ENCODE measurements around the gene SUSD1.
A peak's percentile ranks its signal among the peaks of the same experiment; 100 is the strongest.

Gene SUSD1

DNA sequence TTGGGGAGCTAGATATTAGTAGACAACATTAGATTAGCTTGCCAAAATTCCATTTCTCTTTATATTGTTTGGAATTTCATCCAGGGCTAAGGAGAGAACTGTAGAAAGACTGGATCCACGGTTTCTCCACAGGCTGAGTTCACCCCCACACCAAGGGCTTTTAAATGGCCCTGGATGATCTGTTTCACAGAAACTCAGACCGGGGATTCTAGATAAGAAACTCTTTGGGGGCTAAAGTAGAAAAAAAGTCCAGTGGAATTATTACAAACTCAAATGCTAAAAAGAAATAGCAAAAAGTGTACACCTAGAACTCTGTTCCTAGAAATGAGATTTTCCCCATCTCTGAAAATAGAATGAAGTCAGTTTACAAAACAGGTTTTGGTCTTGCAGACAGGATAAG is 80.9 kb downstream of the SUSD1 start:
- no peak overlapping the region for H3K9ac ChIP-seq (ENCODE audit: low read length)
- H3K4me1 ChIP-seq (ENCODE audit: control insufficient read depth, low read depth, low read length), result no peaks in the 10 kb centered on the region
- H3K4me2 ChIP-seq (ENCODE audit: low read length), result no peak overlapping the region
- no peak overlapping the region for H2BK5ac ChIP-seq (ENCODE audit: low read length)
- H3K27me3 ChIP-seq (ENCODE audit: insufficient read depth, low read length, poor library complexity), result no peaks in the 10 kb centered on the region
- no peak overlapping the region for H3K4ac ChIP-seq (ENCODE audit: low read depth, low read length)
- no peak overlapping the region for H4K5ac ChIP-seq (ENCODE audit: low read length)
- no peaks in the 10 kb centered on the region for H3K36me3 ChIP-seq (ENCODE audit: control insufficient read depth, insufficient read depth, low read length)
- no peak overlapping the region for H3K56ac ChIP-seq (ENCODE audit: low read length)
- H2BK120ac ChIP-seq (ENCODE audit: low read depth, low read length), result no peak overlapping the region
- no peak overlapping the region for H3K23ac ChIP-seq (ENCODE audit: low read length)
- no peak overlapping the region for H4K8ac ChIP-seq (ENCODE audit: low read depth, low read length)
- no peak overlapping the region for H3K18ac ChIP-seq (ENCODE audit: low read length)
- DNase-seq, result no peak
- no peak overlapping the region for H2AK5ac ChIP-seq (ENCODE audit: low read length)
- H2BK15ac ChIP-seq (replicated peaks; ENCODE audit: low read depth), result no peak overlapping the region
- no peak overlapping the region for H3K4me3 ChIP-seq (ENCODE audit: low read length)
- no peaks in the 10 kb centered on the region for H3K79me1 ChIP-seq (ENCODE audit: low read length)
- no CpG with 5 or more reads among the region's 2 CpGs for WGBS (ENCODE audit: extremely low coverage, insufficient coverage, low lambda C conversion rate)
- H3K79me2 ChIP-seq (ENCODE audit: control insufficient read depth, insufficient read depth, low read length), result no peaks in the 10 kb centered on the region
- H3K27ac ChIP-seq (ENCODE audit: low read depth, low read length), result no peak overlapping the region

DNA sequence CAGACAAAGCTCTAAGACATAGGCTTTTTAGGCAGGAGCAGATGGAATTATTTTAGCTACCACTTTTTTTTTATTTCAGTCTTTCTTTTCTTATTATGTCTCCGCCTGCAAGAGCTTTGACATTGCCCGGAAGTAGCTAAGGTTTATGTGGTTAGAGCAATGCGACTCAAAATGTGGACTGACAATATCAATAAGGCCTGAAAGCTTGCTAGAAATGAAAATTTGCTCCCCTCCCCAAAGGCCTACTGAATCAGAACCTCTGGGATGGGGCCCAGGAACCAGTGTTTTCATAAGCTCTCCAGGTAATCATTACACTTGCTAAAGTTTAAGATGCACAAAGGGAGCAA is 81.3 kb downstream of the SUSD1 start:
- DNase-seq, result no peak
- no peak overlapping the region for H3K23ac ChIP-seq (ENCODE audit: low read length)
- no peak overlapping the region for H2BK5ac ChIP-seq (ENCODE audit: low read length)
- H3K9ac ChIP-seq (ENCODE audit: low read length), result no peak overlapping the region
- H3K4me3 ChIP-seq (ENCODE audit: low read length), result no peak overlapping the region
- no peaks in the 10 kb centered on the region for H3K27me3 ChIP-seq (ENCODE audit: insufficient read depth, low read length, poor library complexity)
- no peak overlapping the region for H3K18ac ChIP-seq (ENCODE audit: low read length)
- no peaks in the 10 kb centered on the region for H3K79me1 ChIP-seq (ENCODE audit: low read length)
- no peak overlapping the region for H2BK15ac ChIP-seq (replicated peaks; ENCODE audit: low read depth)
- H3K4me1 ChIP-seq (ENCODE audit: control insufficient read depth, low read depth, low read length), result no peaks in the 10 kb centered on the region
- H2BK120ac ChIP-seq (ENCODE audit: low read depth, low read length), result no peak overlapping the region
- H3K27ac ChIP-seq (ENCODE audit: low read depth, low read length), result no peak overlapping the region
- no peak overlapping the region for H3K56ac ChIP-seq (ENCODE audit: low read length)
- no peak overlapping the region for H2AK5ac ChIP-seq (ENCODE audit: low read length)
- no CpG with 5 or more reads among the region's 3 CpGs for WGBS (ENCODE audit: extremely low coverage, insufficient coverage, low lambda C conversion rate)
- no peaks in the 10 kb centered on the region for H3K36me3 ChIP-seq (ENCODE audit: control insufficient read depth, insufficient read depth, low read length)
- H4K8ac ChIP-seq (ENCODE audit: low read depth, low read length), result no peak overlapping the region
- no peaks in the 10 kb centered on the region for H3K79me2 ChIP-seq (ENCODE audit: control insufficient read depth, insufficient read depth, low read length)
- H3K4me2 ChIP-seq (ENCODE audit: low read length), result no peak overlapping the region
- no peak overlapping the region for H3K4ac ChIP-seq (ENCODE audit: low read depth, low read length)
- H4K5ac ChIP-seq (ENCODE audit: low read length), result no peak overlapping the region

DNA sequence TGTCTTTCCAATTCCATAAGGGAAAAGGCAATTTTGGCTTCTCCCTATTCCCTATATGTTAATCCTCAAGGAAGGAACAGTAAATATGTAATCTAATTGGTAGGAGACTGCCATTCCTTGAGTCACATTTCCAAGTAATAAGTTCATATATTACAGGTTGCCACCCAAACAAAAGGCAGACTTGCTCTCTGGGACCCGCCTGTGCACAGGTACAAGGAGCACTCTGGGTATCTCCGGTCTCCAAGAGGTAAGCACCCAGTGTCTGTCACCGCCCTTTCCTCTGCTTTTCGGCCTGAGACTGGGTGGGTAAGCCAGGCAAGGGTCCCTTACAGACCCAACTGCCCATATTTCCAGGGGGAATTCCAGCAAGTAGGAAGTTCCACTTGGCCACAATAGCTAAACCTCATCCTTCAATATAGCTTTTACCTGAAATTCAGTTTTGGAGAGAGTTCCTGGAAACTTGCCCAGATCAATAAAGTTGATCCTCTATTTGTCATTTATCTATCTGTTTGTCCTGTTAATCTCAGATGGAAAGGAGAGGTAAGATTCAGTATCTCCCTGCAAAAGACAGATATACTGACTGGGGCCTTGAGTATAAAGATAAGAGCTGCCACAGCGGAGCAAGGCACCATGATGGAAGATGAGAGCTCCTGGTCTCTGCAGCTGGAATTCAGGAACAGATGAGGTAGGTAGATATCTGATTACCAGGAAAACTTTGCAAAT is 81.8 kb downstream of the SUSD1 start:
- WGBS (ENCODE audit: extremely low coverage, insufficient coverage, low lambda C conversion rate), result no CpG with 5 or more reads among the region's 5 CpGs
- no peaks in the 10 kb centered on the region for H3K4me1 ChIP-seq (ENCODE audit: control insufficient read depth, low read depth, low read length)
- H3K56ac ChIP-seq (ENCODE audit: low read length), result no peak overlapping the region
- no peak overlapping the region for H4K5ac ChIP-seq (ENCODE audit: low read length)
- H3K27ac ChIP-seq (ENCODE audit: low read depth, low read length), result no peak overlapping the region
- H3K9ac ChIP-seq (ENCODE audit: low read length), result no peak overlapping the region
- H3K4me2 ChIP-seq (ENCODE audit: low read length), result no peak overlapping the region
- H3K4ac ChIP-seq (ENCODE audit: low read depth, low read length), result no peak overlapping the region
- H3K36me3 ChIP-seq (ENCODE audit: control insufficient read depth, insufficient read depth, low read length), result no peaks in the 10 kb centered on the region
- no peak overlapping the region for H3K4me3 ChIP-seq (ENCODE audit: low read length)
- H2AK5ac ChIP-seq (ENCODE audit: low read length), result no peak overlapping the region
- H2BK15ac ChIP-seq (replicated peaks; ENCODE audit: low read depth), result no peak overlapping the region
- no peak overlapping the region for H2BK5ac ChIP-seq (ENCODE audit: low read length)
- no peaks in the 10 kb centered on the region for H3K79me2 ChIP-seq (ENCODE audit: control insufficient read depth, insufficient read depth, low read length)
- no peak overlapping the region for H4K8ac ChIP-seq (ENCODE audit: low read depth, low read length)
- no peak overlapping the region for H3K18ac ChIP-seq (ENCODE audit: low read length)
- H3K23ac ChIP-seq (ENCODE audit: low read length), result no peak overlapping the region
- H2BK120ac ChIP-seq (ENCODE audit: low read depth, low read length), result no peak overlapping the region
- no peaks in the 10 kb centered on the region for H3K79me1 ChIP-seq (ENCODE audit: low read length)
- peak; percentile 22 for DNase-seq
- no peaks in the 10 kb centered on the region for H3K27me3 ChIP-seq (ENCODE audit: insufficient read depth, low read length, poor library complexity)

DNA sequence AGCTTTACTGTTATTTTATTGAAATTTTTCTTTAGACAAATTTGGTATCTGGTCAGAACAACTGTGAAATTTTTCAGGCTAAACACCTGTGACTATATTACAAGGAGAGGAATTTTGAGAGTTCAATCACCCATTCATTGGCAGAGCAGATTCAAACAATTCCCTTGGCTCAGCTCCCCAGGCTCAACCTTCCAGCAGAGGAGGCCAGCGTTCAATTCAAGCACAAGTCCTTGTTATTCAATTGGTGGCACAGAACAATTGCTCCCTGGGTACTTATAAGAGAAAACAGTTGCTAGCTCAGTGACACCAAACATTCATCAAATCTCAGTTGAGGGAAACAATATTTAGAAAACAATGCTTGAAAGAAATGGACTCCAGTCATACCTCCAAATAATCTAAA is 83.3 kb downstream of the SUSD1 start:
- Histone ChIP-seq H3K36me3 (ENCODE audit: control insufficient read depth, insufficient read depth, low read length) (no peaks in the 10 kb centered on the region), H3K4ac (ENCODE audit: low read depth, low read length) (no peak overlapping the region), H2BK120ac (ENCODE audit: low read depth, low read length) (no peak overlapping the region), H3K18ac (ENCODE audit: low read length) (no peak overlapping the region), H3K4me1 (ENCODE audit: control insufficient read depth, low read depth, low read length) (no peaks in the 10 kb centered on the region), H3K23ac (ENCODE audit: low read length) (no peak overlapping the region), H3K79me1 (ENCODE audit: low read length) (no peaks in the 10 kb centered on the region), H3K27ac (ENCODE audit: low read depth, low read length) (no peak overlapping the region), H2BK5ac (ENCODE audit: low read length) (no peak overlapping the region), H2BK15ac (replicated peaks; ENCODE audit: low read depth) (no peak overlapping the region), H3K79me2 (ENCODE audit: control insufficient read depth, insufficient read depth, low read length) (no peaks in the 10 kb centered on the region), H4K5ac (ENCODE audit: low read length) (no peak overlapping the region), H3K4me2 (ENCODE audit: low read length) (no peak overlapping the region), H3K4me3 (ENCODE audit: low read length) (no peak overlapping the region), H2AK5ac (ENCODE audit: low read length) (no peak overlapping the region), H3K56ac (ENCODE audit: low read length) (no peak overlapping the region), H3K27me3 (ENCODE audit: insufficient read depth, low read length, poor library complexity) (no peaks in the 10 kb centered on the region), H3K9ac (ENCODE audit: low read length) (no peak overlapping the region), H4K8ac (ENCODE audit: low read depth, low read length) (no peak overlapping the region)
- WGBS (ENCODE audit: extremely low coverage, insufficient coverage, low lambda C conversion rate), result no CpG with 5 or more reads among the region's 1 CpG
- DNase-seq, result peak; percentile 45

DNA sequence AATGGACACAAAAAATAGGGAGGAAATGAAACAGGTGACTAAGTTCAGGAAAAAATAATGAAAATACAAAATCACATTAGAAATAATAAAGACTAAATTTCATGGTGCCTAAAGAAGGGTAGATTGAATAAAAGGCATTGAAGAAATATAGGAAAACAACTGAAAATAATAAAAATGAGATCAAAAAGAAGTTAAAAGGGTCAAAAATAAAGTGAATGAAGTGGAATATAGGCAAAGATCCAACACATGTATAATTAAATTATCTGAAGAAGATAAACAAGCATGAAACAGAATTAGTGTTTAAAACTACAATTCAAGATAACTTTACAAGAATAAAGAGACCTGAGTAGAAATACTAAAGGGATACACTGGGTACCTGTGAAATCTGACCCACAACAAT is 87.6 kb downstream of the SUSD1 start:
- Histone ChIP-seq H3K23ac (ENCODE audit: low read length) (no peak overlapping the region), H3K9ac (ENCODE audit: low read length) (no peak overlapping the region), H3K79me1 (ENCODE audit: low read length) (no peaks in the 10 kb centered on the region), H3K56ac (ENCODE audit: low read length) (no peak overlapping the region), H4K5ac (ENCODE audit: low read length) (no peak overlapping the region), H3K4ac (ENCODE audit: low read depth, low read length) (no peak overlapping the region), H3K4me3 (ENCODE audit: low read length) (no peak overlapping the region), H3K79me2 (ENCODE audit: control insufficient read depth, insufficient read depth, low read length) (no peaks in the 10 kb centered on the region), H2BK15ac (replicated peaks; ENCODE audit: low read depth) (no peak overlapping the region), H2BK5ac (ENCODE audit: low read length) (no peak overlapping the region), H3K36me3 (ENCODE audit: control insufficient read depth, insufficient read depth, low read length) (no peaks in the 10 kb centered on the region), H3K4me1 (ENCODE audit: control insufficient read depth, low read depth, low read length) (no peaks in the 10 kb centered on the region), H2AK5ac (ENCODE audit: low read length) (no peak overlapping the region), H3K4me2 (ENCODE audit: low read length) (no peak overlapping the region), H3K27ac (ENCODE audit: low read depth, low read length) (no peak overlapping the region), H2BK120ac (ENCODE audit: low read depth, low read length) (no peak overlapping the region), H3K27me3 (ENCODE audit: insufficient read depth, low read length, poor library complexity) (no peaks in the 10 kb centered on the region), H4K8ac (ENCODE audit: low read depth, low read length) (no peak overlapping the region), H3K18ac (ENCODE audit: low read length) (no peak overlapping the region)
- no peak for DNase-seq

DNA sequence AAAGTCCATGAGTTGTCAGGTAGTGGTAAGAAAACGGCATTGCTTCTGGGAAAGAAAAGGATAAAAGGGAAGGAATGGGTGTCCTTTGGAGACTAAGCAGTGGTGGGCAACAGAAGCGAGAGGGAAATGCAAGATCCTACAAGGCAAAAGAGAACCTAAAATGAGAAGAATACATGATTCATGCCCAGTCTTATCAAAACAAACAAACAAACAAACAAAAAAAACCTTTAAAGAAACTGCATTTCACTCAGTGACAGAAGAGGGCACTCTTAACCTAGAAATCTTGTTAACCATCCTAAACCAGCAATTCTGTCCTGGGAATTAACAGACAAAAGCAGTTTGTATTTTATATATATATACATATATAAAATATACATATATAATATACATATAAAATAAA is 88.5 kb downstream of the SUSD1 start:
- H3K56ac ChIP-seq (ENCODE audit: low read length), result no peak overlapping the region
- H3K4me1 ChIP-seq (ENCODE audit: control insufficient read depth, low read depth, low read length), result no peaks in the 10 kb centered on the region
- H2BK15ac ChIP-seq (replicated peaks; ENCODE audit: low read depth), result no peak overlapping the region
- no peak overlapping the region for H3K4me3 ChIP-seq (ENCODE audit: low read length)
- H2AK5ac ChIP-seq (ENCODE audit: low read length), result no peak overlapping the region
- no peak overlapping the region for H3K27ac ChIP-seq (ENCODE audit: low read depth, low read length)
- H3K23ac ChIP-seq (ENCODE audit: low read length), result no peak overlapping the region
- DNase-seq, result peak; percentile 31
- H3K27me3 ChIP-seq (ENCODE audit: insufficient read depth, low read length, poor library complexity), result no peaks in the 10 kb centered on the region
- H3K79me2 ChIP-seq (ENCODE audit: control insufficient read depth, insufficient read depth, low read length), result no peaks in the 10 kb centered on the region
- H4K8ac ChIP-seq (ENCODE audit: low read depth, low read length), result no peak overlapping the region
- no peak overlapping the region for H3K4ac ChIP-seq (ENCODE audit: low read depth, low read length)
- H3K18ac ChIP-seq (ENCODE audit: low read length), result no peak overlapping the region
- H3K36me3 ChIP-seq (ENCODE audit: control insufficient read depth, insufficient read depth, low read length), result no peaks in the 10 kb centered on the region
- no peak overlapping the region for H2BK120ac ChIP-seq (ENCODE audit: low read depth, low read length)
- H4K5ac ChIP-seq (ENCODE audit: low read length), result no peak overlapping the region
- no peak overlapping the region for H3K9ac ChIP-seq (ENCODE audit: low read length)
- no CpG with 5 or more reads among the region's 2 CpGs for WGBS (ENCODE audit: extremely low coverage, insufficient coverage, low lambda C conversion rate)
- no peaks in the 10 kb centered on the region for H3K79me1 ChIP-seq (ENCODE audit: low read length)
- H2BK5ac ChIP-seq (ENCODE audit: low read length), result no peak overlapping the region
- no peak overlapping the region for H3K4me2 ChIP-seq (ENCODE audit: low read length)

Data from mesendoderm (in vitro differentiated cells).